Parathyroid adenoma (tissue), 2 donors: ENCODE results near the gene KRT76.

ENCODE experiments used
- H2AFZ ChIP-seq: fragments of 300-600 bp; sonication (generic); one replicate; pipeline ENCODE4 v1.7.0; 2017; ENCODE audit warnings: antibody characterized with exemption, mild to moderate bottlenecking
- H3K27ac ChIP-seq: fragments of 300-600 bp; sonication (generic); one replicate; pipeline ENCODE4 v1.7.0; 2017
- H3K27me3 ChIP-seq: fragments of 300-600 bp; sonication (generic); one replicate; pipeline ENCODE4 v1.7.0; 2017; ENCODE audit warnings: low read length; ENCODE audit not compliant: control insufficient read depth, insufficient read depth
- H3K36me3 ChIP-seq: fragments of 300-600 bp; sonication (generic); one replicate; pipeline ENCODE4 v1.7.0; 2017; ENCODE audit warnings: low read length; ENCODE audit not compliant: control insufficient read depth, insufficient read depth
- H3K4me1 ChIP-seq: fragments of 300-600 bp; sonication (generic); one replicate; pipeline ENCODE4 v1.7.0; 2017; ENCODE audit warnings: control low read depth
- H3K4me2 ChIP-seq: fragments of 300-600 bp; sonication (generic); one replicate; pipeline ENCODE4 v1.7.0; 2017; ENCODE audit warnings: low read length
- H3K4me3 ChIP-seq: fragments of 300-600 bp; sonication (generic); one replicate; pipeline ENCODE4 v1.7.0; 2017; ENCODE audit warnings: low read depth, low read length
- H3K79me2 ChIP-seq: fragments of 300-600 bp; sonication (generic); one replicate; pipeline ENCODE4 v1.7.0; 2017; ENCODE audit warnings: control low read depth
- H3K9ac ChIP-seq: fragments of 300-600 bp; sonication (generic); one replicate; pipeline ENCODE4 v1.7.0; 2017; ENCODE audit warnings: mild to moderate bottlenecking
- H3K9me3 ChIP-seq: fragments of 300-600 bp; sonication (generic); one replicate; pipeline ENCODE4 v1.7.0; 2017; ENCODE audit warnings: low read length; ENCODE audit not compliant: control insufficient read depth
- CTCF ChIP-seq: fragments of 300-600 bp; sonication (generic); IDR thresholded peaks from one replicate; pipeline ENCODE4 v1.7.0; 2017; ENCODE audit warnings: antibody characterized with exemption, mild to moderate bottlenecking
- donor health status: primary hyperparathyroidism.

KRT76 gene

GRCh38 chr12:52788876-52789636 lies 11.9 kb upstream of the KRT76 start:
- H3K9me3 ChIP-seq = no peaks in the 10 kb centered on the region
- no peak overlapping the region for H3K9ac ChIP-seq
- no peaks in the 10 kb centered on the region for H3K36me3 ChIP-seq
- H3K79me2 ChIP-seq = no peaks in the 10 kb centered on the region
- H3K4me2 ChIP-seq = no peak overlapping the region
- no peak overlapping the region for H3K4me3 ChIP-seq
- no peak for TF ChIP-seq CTCF
- no peaks in the 10 kb centered on the region for H3K27me3 ChIP-seq
- no peaks in the 10 kb centered on the region for H3K4me1 ChIP-seq
- H2AFZ ChIP-seq = no peak overlapping the region
- H3K27ac ChIP-seq = no peak overlapping the region

- TF ChIP-seq CTCF = no peak
- Histone ChIP-seq H2AFZ (no peak overlapping the region), H3K4me1 (no peaks in the 10 kb centered on the region), H3K27me3 (no peaks in the 10 kb centered on the region), H3K4me3 (no peak overlapping the region), H3K36me3 (no peaks in the 10 kb centered on the region), H3K27ac (no peak overlapping the region), H3K4me2 (no peak overlapping the region), H3K9ac (no peak overlapping the region), H3K79me2 (no peaks in the 10 kb centered on the region), H3K9me3 (no peaks in the 10 kb centered on the region)
Observed at GRCh38 chr12:52788192-52788875, 11.2 kb upstream of the KRT76 start.

GRCh38 chr12:52787324-52788191 lies 10.4 kb upstream of the KRT76 start:
- Histone ChIP-seq H3K27ac (no peak overlapping the region), H3K4me2 (no peak overlapping the region), H2AFZ (no peak overlapping the region), H3K27me3 (no peaks in the 10 kb centered on the region), H3K9me3 (no peaks in the 10 kb centered on the region), H3K4me3 (no peak overlapping the region), H3K4me1 (no peaks in the 10 kb centered on the region), H3K79me2 (no peaks in the 10 kb centered on the region), H3K36me3 (no peaks in the 10 kb centered on the region), H3K9ac (no peak overlapping the region)
- no peak for TF ChIP-seq CTCF

- Histone ChIP-seq H3K4me1 (no peaks in the 10 kb centered on the region), H3K9ac (no peak overlapping the region), H3K4me2 (no peak overlapping the region), H3K27me3 (no peaks in the 10 kb centered on the region), H3K79me2 (no peaks in the 10 kb centered on the region), H3K9me3 (no peaks in the 10 kb centered on the region), H3K4me3 (no peak overlapping the region), H2AFZ (no peak overlapping the region), H3K36me3 (no peaks in the 10 kb centered on the region), H3K27ac (no peak overlapping the region)
- TF ChIP-seq CTCF = no peak
Observed at GRCh38 chr12:52784909-52785308, 7.8 kb upstream of the KRT76 start.
